AG09309 (cell line): ENCODE data around the gene ANKRD42.
"Not testable (repeated sequence)": the region's sequence is repeated elsewhere in the genome, so short reads cannot be mapped to it uniquely, and the experiment has no call there.

Experiments used
- DNase-seq: peaks from one replicate; pipeline ENCODE4 v3.0.0-alpha.2; 2010; ENCODE audit warnings: low read depth
- H3K4me3 ChIP-seq: 2 replicates; pipeline ENCODE4 v1.5.1; 2011; ENCODE audit warnings: mild to moderate bottlenecking, low read depth, low read length, moderate library complexity; ENCODE audit not compliant: control insufficient read depth
- CTCF ChIP-seq: IDR thresholded peaks from 2 replicates; pipeline ENCODE4 v1.5.1; 2011; ENCODE audit warnings: mild to moderate bottlenecking, low read depth, low read length, inconsistent platforms; ENCODE audit not compliant: insufficient read depth, control insufficient read depth; ENCODE audit errors: missing control alignments

Gene ANKRD42

GRCh38 chr11:83252266-83252665, 58.8 kb downstream of the ANKRD42 start:
- DNase-seq, result no peak
- TF ChIP-seq CTCF, result no peak

GRCh38 chr11:83252941-83253340, 59.4 kb downstream of the ANKRD42 start:
- TF ChIP-seq CTCF, result no peak
- no peak for DNase-seq
- H3K4me3 ChIP-seq, result no peak overlapping the region

More at GRCh38 chr11:83252266-83252665, 58.8 kb downstream of the ANKRD42 start:
- no peak overlapping the region for H3K4me3 ChIP-seq

GRCh38 chr11:83255366-83255765, 61.9 kb downstream of the ANKRD42 start:
- no peak for DNase-seq
- TF ChIP-seq CTCF, result no peak
- no peak overlapping the region for H3K4me3 ChIP-seq

GRCh38 chr11:83256602-83257340, 63.3 kb downstream of the ANKRD42 start:
- no peak for TF ChIP-seq CTCF
- no peak overlapping the region for H3K4me3 ChIP-seq
- no peak for DNase-seq

GRCh38 chr11:83257761-83258168, 64.3 kb downstream of the ANKRD42 start:
- DNase-seq, result peak; percentile 88
- no peak for TF ChIP-seq CTCF
- no peak overlapping the region for H3K4me3 ChIP-seq

GRCh38 chr11:83259559-83259958, 66.0 kb downstream of the ANKRD42 start:
- DNase-seq, result no peak
- no peak overlapping the region for H3K4me3 ChIP-seq
- no peak for TF ChIP-seq CTCF

- no peak for DNase-seq
- H3K4me3 ChIP-seq, result no peak overlapping the region
- TF ChIP-seq CTCF, result no peak
These were observed 71.8 kb downstream of the ANKRD42 start for GRCh38 chr11:83265331-83265730.

- not testable (repeated sequence) for DNase-seq, H3K4me3 ChIP-seq
These were observed 75.6 kb downstream of the ANKRD42 start for GRCh38 chr11:83269080-83269479.

GRCh38 chr11:83271734-83272133, 78.2 kb downstream of the ANKRD42 start:
- not testable (repeated sequence) for H3K4me3 ChIP-seq, DNase-seq
